TTC549 (cell line): ENCODE data around the gene GABRG3.

Source experiments
- FAIRE-seq: peaks from 2 replicates; lab custom pipeline; 2012; peaks lifted over from hg19 to GRCh38; lab: Jason Lieb, UNC

The GABRG3 gene

DNA sequence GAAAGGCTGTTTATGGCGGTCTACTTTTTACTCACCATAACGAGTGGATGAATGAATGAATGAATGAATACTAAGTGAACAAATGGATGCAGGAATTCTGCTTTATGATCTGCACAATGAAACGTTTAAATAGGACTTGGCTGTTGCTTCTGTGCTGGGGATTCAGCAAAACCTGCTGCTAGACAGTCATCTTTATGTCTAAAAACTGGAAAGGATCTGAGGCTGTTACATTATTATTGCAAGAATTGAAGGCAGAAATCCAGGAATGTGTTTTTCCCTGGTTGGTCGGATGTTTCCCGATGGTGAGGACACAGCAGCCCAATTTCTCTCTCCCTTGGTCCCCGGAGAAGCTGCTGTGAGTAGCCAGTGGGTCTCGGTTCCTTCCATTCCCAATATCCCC lies 94.2 kb downstream of the GABRG3 start:
- no peak for FAIRE-seq

DNA sequence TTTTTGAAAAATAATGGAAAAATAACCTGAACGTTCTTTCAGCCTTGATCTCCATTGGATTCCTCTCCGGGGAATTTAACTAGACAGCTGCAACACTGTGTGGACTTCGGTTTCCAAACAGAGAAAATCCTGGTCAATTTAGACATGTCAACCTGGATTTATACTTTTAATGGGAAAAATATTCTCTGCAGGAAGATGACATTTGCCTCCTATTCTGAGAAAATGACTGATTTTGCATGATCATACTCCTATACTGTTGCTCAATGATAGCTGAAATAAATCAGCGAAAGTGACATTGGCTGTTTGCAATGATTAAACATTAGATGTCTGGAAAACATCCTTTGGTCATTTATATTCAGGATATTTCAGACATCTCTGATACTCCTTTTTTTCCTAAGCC lies 94.8 kb downstream of the GABRG3 start:
- FAIRE-seq, result no peak

DNA sequence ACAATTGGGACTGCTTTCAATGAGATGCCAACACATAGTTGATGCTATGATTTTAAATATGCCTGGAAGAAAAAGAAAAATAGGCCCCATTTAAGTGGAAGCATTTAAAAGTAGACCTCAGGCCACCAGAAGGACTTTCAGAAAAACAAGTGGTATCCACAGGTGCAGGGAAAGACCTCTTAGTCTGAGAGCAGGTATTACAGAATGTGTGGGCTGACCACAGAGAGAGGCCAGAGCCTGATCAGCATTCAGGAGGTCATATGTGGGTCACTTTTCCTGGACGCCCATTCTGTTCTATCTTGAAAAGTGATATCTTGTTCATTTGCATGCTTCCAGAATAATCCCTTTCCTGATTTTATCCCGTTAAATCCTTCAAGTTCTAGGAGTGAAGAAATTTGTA lies 95.5 kb downstream of the GABRG3 start:
- no peak for FAIRE-seq

GRCh38 chr15:27067175-27067574 lies 96.2 kb downstream of the GABRG3 start:
- no peak for FAIRE-seq

GRCh38 chr15:27070841-27071240 lies 99.9 kb downstream of the GABRG3 start:
- FAIRE-seq, result no peak

DNA sequence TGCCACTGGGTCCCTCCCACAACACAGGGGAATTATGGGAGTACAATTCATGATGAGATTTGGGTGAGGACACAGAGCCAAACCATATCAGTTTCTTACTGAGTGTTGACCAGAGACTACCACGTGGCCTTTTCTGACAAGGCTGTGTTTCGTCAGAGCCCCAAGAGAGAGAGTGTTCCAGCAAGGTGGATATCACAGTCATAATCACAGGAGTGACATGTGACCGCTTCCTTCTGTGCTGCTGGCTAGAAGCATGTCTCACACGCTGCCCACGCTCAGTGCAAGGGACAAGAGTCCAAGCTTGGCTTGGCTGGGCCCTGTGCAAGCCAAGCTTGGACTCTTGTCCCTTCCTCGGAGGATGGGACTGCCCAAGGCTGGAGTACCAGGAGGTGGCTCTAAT lies 103.2 kb downstream of the GABRG3 start:
- no peak for FAIRE-seq

- FAIRE-seq, result no peak
Observed at GRCh38 chr15:27077790-27078189, 106.8 kb downstream of the GABRG3 start.

GRCh38 chr15:27081676-27082418 lies 110.9 kb downstream of the GABRG3 start:
- FAIRE-seq, result no peak

DNA sequence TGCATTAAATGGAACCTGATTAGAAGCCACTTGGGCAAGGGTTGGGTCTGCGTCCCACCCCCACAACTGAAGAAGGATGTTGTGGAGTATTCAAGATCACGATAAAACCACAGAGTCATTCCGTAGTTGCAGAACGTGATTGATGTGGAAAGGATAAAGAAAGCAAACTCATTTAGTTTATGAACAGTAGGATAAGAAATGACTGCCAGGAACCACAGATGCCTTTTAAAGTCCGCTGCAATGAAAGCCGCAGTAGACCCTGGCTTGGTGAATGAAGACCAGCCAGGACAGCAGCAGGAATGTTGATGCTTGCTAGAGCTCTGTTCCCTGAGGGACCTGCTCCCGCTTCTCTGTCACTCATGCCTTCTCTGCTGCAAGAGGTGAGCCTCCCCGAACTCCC lies 111.5 kb downstream of the GABRG3 start:
- no peak for FAIRE-seq

GRCh38 chr15:27084844-27085243 lies 113.9 kb downstream of the GABRG3 start:
- FAIRE-seq, result no peak

GRCh38 chr15:27086149-27086548 lies 115.2 kb downstream of the GABRG3 start:
- no peak for FAIRE-seq

GRCh38 chr15:27086805-27087204 lies 115.8 kb downstream of the GABRG3 start:
- FAIRE-seq, result no peak

- no peak for FAIRE-seq
Observed at GRCh38 chr15:27087651-27088583, 116.9 kb downstream of the GABRG3 start.

- no peak for FAIRE-seq
Observed at GRCh38 chr15:27088584-27089232, 117.7 kb downstream of the GABRG3 start.

DNA sequence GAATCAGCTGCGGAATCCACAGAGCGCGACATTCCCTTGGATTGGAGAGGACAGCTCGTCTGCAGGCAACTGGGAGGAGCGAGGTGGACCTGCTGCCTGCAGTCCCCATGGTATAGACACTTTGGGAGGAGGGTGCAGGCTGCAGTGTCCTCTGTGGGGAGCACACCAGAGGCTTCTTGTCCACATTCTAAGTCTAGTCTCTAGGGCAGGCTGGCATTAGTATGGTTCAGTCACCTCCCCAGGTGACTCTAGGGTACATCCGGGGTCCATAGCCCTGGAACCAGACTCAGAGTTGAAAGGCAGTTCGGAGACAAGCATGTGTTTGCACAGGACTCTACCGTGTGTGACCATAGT lies 118.2 kb downstream of the GABRG3 start:
- no peak for FAIRE-seq

- no peak for FAIRE-seq
Observed at GRCh38 chr15:27089676-27090075, 118.7 kb downstream of the GABRG3 start.

- no peak for FAIRE-seq
Observed at GRCh38 chr15:27091270-27091940, 120.4 kb downstream of the GABRG3 start.

- no peak for FAIRE-seq
Observed at GRCh38 chr15:27092390-27092789, 121.4 kb downstream of the GABRG3 start.

- no peak for FAIRE-seq
Observed at GRCh38 chr15:27094235-27094634, 123.3 kb downstream of the GABRG3 start.

GRCh38 chr15:27095886-27096624 lies 125.1 kb downstream of the GABRG3 start:
- no peak for FAIRE-seq

DNA sequence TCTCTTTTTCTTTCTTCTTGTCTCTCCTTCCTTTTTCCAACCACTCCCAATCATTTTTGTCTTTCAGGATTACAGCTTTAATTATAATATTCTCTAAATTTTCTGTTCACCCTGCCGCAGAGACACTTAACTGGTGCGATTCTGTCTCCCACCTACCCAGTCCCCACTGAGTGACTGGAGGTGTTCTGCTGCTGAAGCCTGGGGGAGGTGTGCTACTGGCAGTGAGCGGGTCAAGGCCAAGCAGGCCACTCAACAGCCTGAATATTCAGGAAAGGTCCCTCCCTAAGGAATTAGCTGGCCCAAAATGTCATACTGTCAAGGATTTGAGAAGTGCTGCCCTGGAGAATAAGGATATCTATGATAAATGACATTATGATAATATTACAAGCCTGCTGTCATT lies 126.5 kb downstream of the GABRG3 start:
- FAIRE-seq, result no peak

GRCh38 chr15:27101982-27102381 lies 131.0 kb downstream of the GABRG3 start:
- FAIRE-seq, result no peak
